DND-41 (cell line): ENCODE measurements around the gene RNF157.

Source experiments
- ATAC-seq: fragments of 200-7000 bp; cut with Tn5 transposase; 3 replicates; pipeline ENCODE4 v1.9.1; 2021; ENCODE audit warnings: low read depth; ENCODE audit not compliant: insufficient read depth
- DNase-seq: peaks from one replicate; pipeline ENCODE4 v3.0.0-alpha.2; 2020
- H2AFZ ChIP-seq: 2 replicates; pipeline ENCODE4 v1.6.0; 2012; ENCODE audit warnings: low read depth, low read length
- H3K27ac ChIP-seq: 2 replicates; pipeline ENCODE4 v1.5.1; 2012; ENCODE audit warnings: low read length, inconsistent platforms
- H3K27me3 ChIP-seq: fragments of 200-600 bp; sonication (generic); 2 replicates; pipeline ENCODE4 v1.6.0; 2012; ENCODE audit warnings: low read length, mild to moderate bottlenecking, inconsistent platforms; ENCODE audit not compliant: insufficient read depth, poor library complexity
- H3K36me3 ChIP-seq: 2 replicates; pipeline ENCODE4 v1.5.1; 2012; ENCODE audit warnings: low read length, inconsistent platforms; ENCODE audit not compliant: insufficient read depth
- H3K4me1 ChIP-seq: 2 replicates; pipeline ENCODE4 v1.5.1; 2012; ENCODE audit warnings: mild to moderate bottlenecking, low read length; ENCODE audit not compliant: insufficient read depth
- H3K4me2 ChIP-seq: 2 replicates; pipeline ENCODE4 v1.6.0; 2012; ENCODE audit warnings: mild to moderate bottlenecking, moderate library complexity, low read length, inconsistent platforms; ENCODE audit not compliant: insufficient read depth
- H3K4me3 ChIP-seq, 2 experiments: fragments of 200-600 bp in 1 of 2; shearing (Covaris generic) in 1 of 2; 2 replicates each; pipeline ENCODE4 v1.5.1; 2012 to 2016; ENCODE audit warnings: inconsistent platforms in 2 of 2, low read length in 2 of 2, mild to moderate bottlenecking in 2 of 2, low read depth in 1 of 2, moderate library complexity in 1 of 2
- H3K79me2 ChIP-seq: 2 replicates; pipeline ENCODE4 v1.6.0; 2012; ENCODE audit warnings: low read length, inconsistent platforms; ENCODE audit not compliant: insufficient read depth
- H3K9ac ChIP-seq: 2 replicates; pipeline ENCODE4 v1.6.0; 2012; ENCODE audit warnings: low read depth, mild to moderate bottlenecking, inconsistent platforms, low read length, moderate library complexity
- H3K9me3 ChIP-seq: 2 replicates; pipeline ENCODE4 v1.5.1; 2012; ENCODE audit warnings: low read length, moderate library complexity, mild to moderate bottlenecking, inconsistent platforms; ENCODE audit not compliant: insufficient read depth, severe bottlenecking
- H4K20me1 ChIP-seq: 2 replicates; pipeline ENCODE4 v1.6.0; 2012; ENCODE audit warnings: low read length; ENCODE audit not compliant: insufficient read depth
- EZH2 ChIP-seq: IDR thresholded peaks from 3 replicates; pipeline ENCODE4 v1.6.1; 2012; ENCODE audit warnings: borderline replicate concordance, low read depth, mild to moderate bottlenecking, moderate library complexity, low read length, inconsistent platforms; ENCODE audit not compliant: severe bottlenecking
- TF ChIP-seq, protein P1 (sequence below): IDR thresholded peaks from 2 replicates; pipeline ENCODE4 v1.5.1; 2012; ENCODE audit warnings: borderline replicate concordance, low read length, moderate library complexity, mild to moderate bottlenecking; ENCODE audit not compliant: poor library complexity, severe bottlenecking; ENCODE audit errors: extremely low read depth

RNF157 gene

DNA sequence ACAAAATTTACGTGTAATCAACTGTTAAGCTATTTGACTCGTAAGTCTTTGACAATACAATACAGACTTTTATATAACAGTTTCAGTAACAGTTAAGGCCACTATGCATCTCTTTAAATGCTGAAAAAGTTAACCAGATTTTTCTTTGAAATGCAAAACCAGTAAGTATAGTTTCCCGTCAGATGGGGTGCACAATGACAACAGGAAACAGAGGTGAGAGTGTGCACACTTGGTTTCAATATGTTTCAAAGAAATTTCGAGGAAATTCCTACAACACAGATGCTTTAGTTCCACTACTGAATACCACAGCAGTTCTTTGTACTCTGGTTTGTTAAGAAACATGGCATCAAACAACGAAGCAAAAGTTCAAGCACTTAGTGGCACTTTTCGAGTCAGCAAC, 48.4 kb downstream of the RNF157 start:
- TF ChIP-seq, protein P1, sequence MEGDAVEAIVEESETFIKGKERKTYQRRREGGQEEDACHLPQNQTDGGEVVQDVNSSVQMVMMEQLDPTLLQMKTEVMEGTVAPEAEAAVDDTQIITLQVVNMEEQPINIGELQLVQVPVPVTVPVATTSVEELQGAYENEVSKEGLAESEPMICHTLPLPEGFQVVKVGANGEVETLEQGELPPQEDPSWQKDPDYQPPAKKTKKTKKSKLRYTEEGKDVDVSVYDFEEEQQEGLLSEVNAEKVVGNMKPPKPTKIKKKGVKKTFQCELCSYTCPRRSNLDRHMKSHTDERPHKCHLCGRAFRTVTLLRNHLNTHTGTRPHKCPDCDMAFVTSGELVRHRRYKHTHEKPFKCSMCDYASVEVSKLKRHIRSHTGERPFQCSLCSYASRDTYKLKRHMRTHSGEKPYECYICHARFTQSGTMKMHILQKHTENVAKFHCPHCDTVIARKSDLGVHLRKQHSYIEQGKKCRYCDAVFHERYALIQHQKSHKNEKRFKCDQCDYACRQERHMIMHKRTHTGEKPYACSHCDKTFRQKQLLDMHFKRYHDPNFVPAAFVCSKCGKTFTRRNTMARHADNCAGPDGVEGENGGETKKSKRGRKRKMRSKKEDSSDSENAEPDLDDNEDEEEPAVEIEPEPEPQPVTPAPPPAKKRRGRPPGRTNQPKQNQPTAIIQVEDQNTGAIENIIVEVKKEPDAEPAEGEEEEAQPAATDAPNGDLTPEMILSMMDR: no peak
- TF ChIP-seq EZH2: no peak
- peak overlapping the region in 1 of 2 experiments; percentile 40; a peak in 2 of 4 replicates for H3K4me3 ChIP-seq
- peak overlapping the region; percentile 57 for H3K9ac ChIP-seq
- peak overlapping the region; percentile 95 for H3K27ac ChIP-seq
- no peaks in the 10 kb centered on the region for H3K36me3 ChIP-seq
- DNase-seq: peak; percentile 73
- H3K4me1 ChIP-seq: peaks cover 59% of the 10 kb centered on the region
- peak overlapping the region; percentile 60 for H3K4me2 ChIP-seq
- no peaks in the 10 kb centered on the region for H4K20me1 ChIP-seq
- H2AFZ ChIP-seq: peak overlapping the region; percentile 64
- H3K9me3 ChIP-seq: no peaks in the 10 kb centered on the region
- peak; percentile 96 for ATAC-seq
- H3K27me3 ChIP-seq: no peaks in the 10 kb centered on the region
- no peaks in the 10 kb centered on the region for H3K79me2 ChIP-seq

DNA sequence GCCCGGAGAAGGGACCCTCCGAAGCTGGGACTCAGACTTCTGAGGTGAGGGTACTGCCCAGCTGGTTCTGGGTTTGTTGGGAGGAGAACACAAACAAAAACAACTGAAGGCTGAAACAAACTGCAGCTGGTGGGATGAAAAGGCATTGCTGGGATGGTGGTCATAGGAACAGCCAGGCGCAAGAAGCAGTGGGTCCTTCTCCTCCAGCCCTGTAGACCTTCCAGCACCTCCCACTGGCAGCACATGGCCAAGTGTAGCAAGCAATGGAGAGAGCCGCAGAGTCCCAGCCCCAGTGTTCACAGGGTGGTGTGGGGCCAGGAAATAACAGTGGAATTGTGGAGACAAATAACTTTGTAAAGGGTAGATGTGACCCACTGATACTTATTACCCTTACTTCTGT, 50.6 kb downstream of the RNF157 start:
- Histone ChIP-seq H3K9ac (no peak overlapping the region), H3K4me3 (no peak overlapping the region), H3K4me2 (no peak overlapping the region), H3K79me2 (no peaks in the 10 kb centered on the region), H3K27me3 (no peaks in the 10 kb centered on the region), H3K36me3 (no peaks in the 10 kb centered on the region), H4K20me1 (no peaks in the 10 kb centered on the region), H2AFZ (peak overlapping the region; percentile 6; the same call in 1 of the 2 replicates), H3K27ac (peak overlapping the region; percentile 72), H3K9me3 (no peaks in the 10 kb centered on the region), H3K4me1 (peaks cover 59% of the 10 kb centered on the region)
- TF ChIP-seq EZH2: no peak
- TF ChIP-seq, protein P1: peak; percentile 12
- no peak for ATAC-seq
- no peak for DNase-seq

DNA sequence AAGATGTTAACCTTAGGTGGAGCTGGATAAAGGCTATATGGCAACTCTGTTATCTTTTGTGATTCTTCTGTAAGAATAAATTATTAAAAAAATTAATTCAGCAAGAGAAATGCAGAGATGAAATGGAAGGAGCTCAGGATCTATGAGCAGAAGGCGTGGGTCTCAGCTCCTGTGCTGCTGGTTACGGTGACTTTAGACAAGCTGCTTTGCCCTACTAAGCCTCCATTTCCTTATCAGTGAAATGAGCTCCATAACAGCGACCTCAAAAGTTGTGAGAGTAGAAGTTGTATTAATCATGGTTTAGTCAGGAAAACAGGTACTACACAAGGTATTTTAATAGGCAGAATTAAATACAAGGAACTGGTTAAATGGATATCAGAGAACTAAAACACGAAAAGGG, 51.0 kb downstream of the RNF157 start:
- ATAC-seq: no peak
- Histone ChIP-seq H3K36me3 (no peaks in the 10 kb centered on the region), H4K20me1 (no peaks in the 10 kb centered on the region), H3K9me3 (no peaks in the 10 kb centered on the region), H3K27me3 (no peaks in the 10 kb centered on the region), H2AFZ (peak overlapping the region; percentile 6; the same call in 1 of the 2 replicates), H3K9ac (no peak overlapping the region), H3K4me1 (peaks cover 59% of the 10 kb centered on the region), H3K79me2 (no peaks in the 10 kb centered on the region), H3K4me3 (no peak overlapping the region), H3K27ac (peak overlapping the region; percentile 72; the same call in 1 of the 2 replicates), H3K4me2 (no peak overlapping the region)
- no peak for TF ChIP-seq EZH2
- TF ChIP-seq, protein P1: no peak
- no peak for DNase-seq
